C4-2B (cell line): ENCODE data around the gene RNF169.

Experiments
- CTCF ChIP-seq: fragments of 450-650 bp; conservative IDR thresholded peaks from 2 replicates; pipeline ENCODE4 v1.5.1; 2017; ENCODE audit warnings: mild to moderate bottlenecking
- ZFX ChIP-seq: fragments of 450-650 bp; IDR thresholded peaks from 2 replicates; pipeline ENCODE4 v1.6.1; 2017

- no peak for TF ChIP-seq CTCF
- no peak for TF ChIP-seq ZFX
Observed at GRCh38 chr11:74714904-74715303, 33.7 kb upstream of the RNF169 start.
